Measurements from ENCODE around the gene IL1RAPL1.
"Not testable (repeated sequence)": the region's sequence is repeated elsewhere in the genome, so short reads cannot be mapped to it uniquely, and the experiment has no call there.

Gene IL1RAPL1

GRCh38 chrX:28800671-28801070, 213.4 kb downstream of the IL1RAPL1 start:
- DNase-seq = not testable (repeated sequence)

GRCh38 chrX:28802625-28803024, 215.4 kb downstream of the IL1RAPL1 start:
- DNase-seq = no peak

- peak in 1 of 2 experiments; percentile 35 for DNase-seq
These were observed 248.7 kb downstream of the IL1RAPL1 start for GRCh38 chrX:28835991-28836390.

- DNase-seq = no peak
These were observed 256.6 kb downstream of the IL1RAPL1 start for GRCh38 chrX:28843817-28844216.

- no peak for DNase-seq
These were observed 260.2 kb downstream of the IL1RAPL1 start for GRCh38 chrX:28847423-28847822.

GRCh38 chrX:28848707-28849106, 261.5 kb downstream of the IL1RAPL1 start:
- DNase-seq = no peak

GRCh38 chrX:28850955-28851354, 263.7 kb downstream of the IL1RAPL1 start:
- no peak for DNase-seq

GRCh38 chrX:28851871-28852270, 264.6 kb downstream of the IL1RAPL1 start:
- DNase-seq = no peak

- no peak for DNase-seq
These were observed 267.4 kb downstream of the IL1RAPL1 start for GRCh38 chrX:28854637-28855036.

GRCh38 chrX:28876408-28876807, 289.2 kb downstream of the IL1RAPL1 start:
- DNase-seq = peak in 1 of 2 experiments; percentile 14

- DNase-seq = no peak
These were observed 289.7 kb downstream of the IL1RAPL1 start for GRCh38 chrX:28876901-28877300.

GRCh38 chrX:28880136-28880535, 292.9 kb downstream of the IL1RAPL1 start:
- DNase-seq = no peak

- no peak for DNase-seq
These were observed 297.6 kb downstream of the IL1RAPL1 start for GRCh38 chrX:28884823-28885222.

- DNase-seq = no peak
These were observed 301.2 kb downstream of the IL1RAPL1 start for GRCh38 chrX:28888416-28888815.

- DNase-seq = no peak
These were observed 302.4 kb downstream of the IL1RAPL1 start for GRCh38 chrX:28889591-28890090.

GRCh38 chrX:28901637-28902036, 314.4 kb downstream of the IL1RAPL1 start:
- no peak for DNase-seq

GRCh38 chrX:28910487-28910886, 323.2 kb downstream of the IL1RAPL1 start:
- DNase-seq = no peak

- peak; percentile 55 to 92 for DNase-seq
These were observed 333.1 kb downstream of the IL1RAPL1 start for GRCh38 chrX:28920153-28920943.

GRCh38 chrX:28922106-28922505, 334.9 kb downstream of the IL1RAPL1 start:
- no peak for DNase-seq

- DNase-seq = no peak
These were observed 359.6 kb downstream of the IL1RAPL1 start for GRCh38 chrX:28946846-28947245.

- no peak for DNase-seq
These were observed 372.8 kb downstream of the IL1RAPL1 start for GRCh38 chrX:28960063-28960462.

GRCh38 chrX:28966331-28966730, 379.1 kb downstream of the IL1RAPL1 start:
- DNase-seq = no peak

- DNase-seq = no peak
These were observed 381.9 kb downstream of the IL1RAPL1 start for GRCh38 chrX:28969126-28969525.

- no peak for DNase-seq
These were observed 392.6 kb downstream of the IL1RAPL1 start for GRCh38 chrX:28979877-28980276.

- no peak for DNase-seq
These were observed 394.7 kb downstream of the IL1RAPL1 start for GRCh38 chrX:28981952-28982351.
